ENCODE measurements around the gene PLXNA2.

Gene PLXNA2

GRCh38 chr1:208170252-208170651, 73.9 kb downstream of the PLXNA2 start:
- TF ChIP-seq ZNF565 (CRISPR knock-in tag; conservative IDR thresholded peaks at IDR 0.05; ENCODE audit: low read depth) = no peak
- TF ChIP-seq GLIS3 (CRISPR knock-in tag; IDR thresholded peaks at IDR 0.05) = no peak
- TF ChIP-seq ISL1 (CRISPR knock-in tag; IDR thresholded peaks at IDR 0.05) = no peak
- TF ChIP-seq, protein P1, sequence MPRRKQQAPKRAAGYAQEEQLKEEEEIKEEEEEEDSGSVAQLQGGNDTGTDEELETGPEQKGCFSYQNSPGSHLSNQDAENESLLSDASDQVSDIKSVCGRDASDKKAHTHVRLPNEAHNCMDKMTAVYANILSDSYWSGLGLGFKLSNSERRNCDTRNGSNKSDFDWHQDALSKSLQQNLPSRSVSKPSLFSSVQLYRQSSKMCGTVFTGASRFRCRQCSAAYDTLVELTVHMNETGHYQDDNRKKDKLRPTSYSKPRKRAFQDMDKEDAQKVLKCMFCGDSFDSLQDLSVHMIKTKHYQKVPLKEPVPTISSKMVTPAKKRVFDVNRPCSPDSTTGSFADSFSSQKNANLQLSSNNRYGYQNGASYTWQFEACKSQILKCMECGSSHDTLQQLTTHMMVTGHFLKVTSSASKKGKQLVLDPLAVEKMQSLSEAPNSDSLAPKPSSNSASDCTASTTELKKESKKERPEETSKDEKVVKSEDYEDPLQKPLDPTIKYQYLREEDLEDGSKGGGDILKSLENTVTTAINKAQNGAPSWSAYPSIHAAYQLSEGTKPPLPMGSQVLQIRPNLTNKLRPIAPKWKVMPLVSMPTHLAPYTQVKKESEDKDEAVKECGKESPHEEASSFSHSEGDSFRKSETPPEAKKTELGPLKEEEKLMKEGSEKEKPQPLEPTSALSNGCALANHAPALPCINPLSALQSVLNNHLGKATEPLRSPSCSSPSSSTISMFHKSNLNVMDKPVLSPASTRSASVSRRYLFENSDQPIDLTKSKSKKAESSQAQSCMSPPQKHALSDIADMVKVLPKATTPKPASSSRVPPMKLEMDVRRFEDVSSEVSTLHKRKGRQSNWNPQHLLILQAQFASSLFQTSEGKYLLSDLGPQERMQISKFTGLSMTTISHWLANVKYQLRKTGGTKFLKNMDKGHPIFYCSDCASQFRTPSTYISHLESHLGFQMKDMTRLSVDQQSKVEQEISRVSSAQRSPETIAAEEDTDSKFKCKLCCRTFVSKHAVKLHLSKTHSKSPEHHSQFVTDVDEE (CRISPR knock-in tag; IDR thresholded peaks at IDR 0.05) = no peak
- TF ChIP-seq RARB (CRISPR knock-in tag; IDR thresholded peaks at IDR 0.05) = no peak
- TF ChIP-seq PPARA (CRISPR knock-in tag; IDR thresholded peaks at IDR 0.05; ENCODE audit: borderline replicate concordance) = no peak
- no peak for TF ChIP-seq PATZ1 (CRISPR knock-in tag; IDR thresholded peaks at IDR 0.05; ENCODE audit: borderline replicate concordance)
- TF ChIP-seq OSR1 (CRISPR knock-in tag; IDR thresholded peaks at IDR 0.05) = no peak
- TF ChIP-seq, protein P2, sequence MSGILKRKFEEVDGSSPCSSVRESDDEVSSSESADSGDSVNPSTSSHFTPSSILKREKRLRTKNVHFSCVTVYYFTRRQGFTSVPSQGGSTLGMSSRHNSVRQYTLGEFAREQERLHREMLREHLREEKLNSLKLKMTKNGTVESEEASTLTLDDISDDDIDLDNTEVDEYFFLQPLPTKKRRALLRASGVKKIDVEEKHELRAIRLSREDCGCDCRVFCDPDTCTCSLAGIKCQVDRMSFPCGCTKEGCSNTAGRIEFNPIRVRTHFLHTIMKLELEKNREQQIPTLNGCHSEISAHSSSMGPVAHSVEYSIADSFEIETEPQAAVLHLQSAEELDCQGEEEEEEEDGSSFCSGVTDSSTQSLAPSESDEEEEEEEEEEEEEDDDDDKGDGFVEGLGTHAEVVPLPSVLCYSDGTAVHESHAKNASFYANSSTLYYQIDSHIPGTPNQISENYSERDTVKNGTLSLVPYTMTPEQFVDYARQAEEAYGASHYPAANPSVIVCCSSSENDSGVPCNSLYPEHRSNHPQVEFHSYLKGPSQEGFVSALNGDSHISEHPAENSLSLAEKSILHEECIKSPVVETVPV (CRISPR knock-in tag; IDR thresholded peaks at IDR 0.05) = no peak
- no peak for TF ChIP-seq CSDC2 (CRISPR knock-in tag; IDR thresholded peaks at IDR 0.05)
- TF ChIP-seq SNAI2 (CRISPR knock-in tag; IDR thresholded peaks at IDR 0.05) = no peak
- TF ChIP-seq ZFP3 (CRISPR knock-in tag; IDR thresholded peaks at IDR 0.05) = no peak
- TF ChIP-seq ZNF70 (CRISPR knock-in tag; IDR thresholded peaks at IDR 0.05) = no peak
- no peak for TF ChIP-seq POU6F1 (CRISPR knock-in tag; IDR thresholded peaks at IDR 0.05; ENCODE audit: borderline replicate concordance, low read depth)
- ATAC-seq = peak; percentile 32; the same call in 2 of the 3 replicates

DNA sequence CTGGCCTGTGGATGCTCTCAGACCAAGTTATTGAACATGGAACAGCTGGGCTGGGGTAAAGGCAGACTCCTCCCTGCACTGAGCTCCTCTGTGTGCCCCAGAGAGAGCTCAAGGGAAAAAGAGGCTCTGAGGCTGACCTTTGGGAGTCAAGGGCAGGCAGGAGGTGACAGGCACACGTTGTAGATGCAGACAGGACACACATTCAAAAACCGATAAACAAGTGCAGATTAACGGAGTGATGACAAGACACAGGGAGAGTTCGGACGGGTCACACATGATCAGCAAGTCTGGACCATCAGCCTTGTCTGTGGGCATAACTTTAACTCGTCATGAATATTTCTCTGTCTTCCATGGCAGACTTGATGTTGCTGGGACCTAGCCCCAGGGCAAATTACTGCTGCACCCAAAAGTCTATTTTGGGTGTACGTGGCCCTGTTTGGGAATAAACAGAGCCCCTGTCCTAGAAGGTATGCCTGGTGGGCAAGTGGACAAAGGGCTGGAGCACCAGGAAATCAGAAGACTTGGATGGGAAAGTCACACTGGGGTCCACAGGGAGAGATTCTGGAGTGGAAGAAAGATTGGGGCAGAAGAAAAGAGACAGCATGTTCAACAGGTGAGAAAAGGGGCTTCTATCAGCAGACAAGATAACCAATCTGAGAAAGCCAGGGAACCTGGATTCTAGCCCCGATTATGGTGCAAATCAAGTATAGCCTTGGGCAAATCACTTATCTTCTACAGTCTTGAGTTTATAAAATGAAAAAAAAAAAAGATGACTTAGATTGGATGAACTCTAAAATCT, 74.9 kb downstream of the PLXNA2 start:
- TF ChIP-seq ZFP30 (CRISPR knock-in tag; IDR thresholded peaks at IDR 0.05) (no peak), BACH2 (CRISPR knock-in tag; IDR thresholded peaks at IDR 0.05; ENCODE audit: borderline replicate concordance) (no peak), ISL1 (CRISPR knock-in tag; IDR thresholded peaks at IDR 0.05) (no peak), SNAI2 (CRISPR knock-in tag; IDR thresholded peaks at IDR 0.05) (no peak), ZNF8 (CRISPR knock-in tag; IDR thresholded peaks at IDR 0.05) (no peak), PPARA (CRISPR knock-in tag; IDR thresholded peaks at IDR 0.05; ENCODE audit: borderline replicate concordance) (no peak)
- TF ChIP-seq, protein P2 (CRISPR knock-in tag; IDR thresholded peaks at IDR 0.05) = no peak
- no peak for ATAC-seq

DNA sequence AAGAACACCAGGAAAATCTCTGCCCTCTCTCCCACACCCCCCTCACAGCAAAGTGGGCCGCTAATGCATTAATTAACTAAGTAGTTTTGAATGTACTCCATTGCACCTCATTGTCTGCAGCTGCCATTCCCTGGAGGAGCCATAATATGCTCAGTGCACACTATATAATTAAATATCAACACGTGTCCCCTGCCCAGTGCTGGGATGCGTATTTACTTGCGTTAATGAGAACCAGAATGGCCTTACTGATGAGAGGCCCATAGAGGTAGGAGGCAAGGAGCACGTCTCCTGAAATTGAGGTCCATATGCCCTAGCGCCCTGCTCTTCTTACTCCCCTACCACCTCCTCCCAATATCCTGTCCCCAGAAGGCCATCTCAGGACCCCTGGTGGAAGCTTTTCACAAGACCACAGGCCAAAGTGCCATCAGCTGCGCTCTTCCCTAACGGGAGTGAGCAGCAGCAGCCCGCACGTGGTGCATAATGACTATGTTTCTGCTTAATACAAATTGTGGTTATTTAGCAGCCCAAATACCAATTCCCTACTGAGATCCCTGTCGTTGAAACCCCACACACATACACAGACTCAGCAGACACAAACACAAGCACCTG, 76.8 kb downstream of the PLXNA2 start:
- TF ChIP-seq CSDC2 (CRISPR knock-in tag; IDR thresholded peaks at IDR 0.05) (no peak), ARNTL (CRISPR knock-in tag; IDR thresholded peaks at IDR 0.05; ENCODE audit: borderline replicate concordance, low read depth) (no peak), TOX (CRISPR knock-in tag; IDR thresholded peaks at IDR 0.05; ENCODE audit: borderline replicate concordance) (no peak), SNAI2 (CRISPR knock-in tag; IDR thresholded peaks at IDR 0.05) (no peak)
- ATAC-seq = no peak
